ENCODE measurements around the gene PIK3C3.
"Not testable (repeated sequence)": the region's sequence is repeated elsewhere in the genome, so short reads cannot be mapped to it uniquely, and the experiment has no call there.

PIK3C3 gene

DNA sequence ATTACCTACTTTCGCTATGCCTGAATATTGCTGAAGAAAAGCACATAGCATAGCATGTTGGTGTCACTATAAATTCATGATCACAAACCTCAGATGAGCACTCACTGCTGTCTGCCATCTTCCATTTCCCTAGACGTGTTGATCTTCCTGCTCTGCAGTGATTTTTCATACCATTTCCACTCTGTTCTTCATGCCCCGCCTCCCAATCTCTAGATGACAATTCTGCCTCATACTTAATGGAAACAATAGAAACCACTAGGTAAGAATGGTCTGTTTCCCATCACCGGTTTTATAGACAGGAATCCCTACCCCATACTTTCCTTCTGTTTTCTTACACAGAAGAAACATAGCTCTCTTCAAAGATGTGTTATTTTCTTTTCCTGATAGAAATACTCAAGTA, 63.8 kb downstream of the PIK3C3 start:
- in situ Hi-C loops (cut with HindIII; ENCODE audit: low sequenced_read_pairs): no loop called here

GRCh38 chr18:42024131-42024530, 69.1 kb downstream of the PIK3C3 start:
- in situ Hi-C loops (cut with HindIII; ENCODE audit: low sequenced_read_pairs): no loop called here

- in situ Hi-C loops (cut with HindIII; ENCODE audit: low sequenced_read_pairs): no loop called here
These were observed 70.5 kb downstream of the PIK3C3 start for GRCh38 chr18:42025491-42025890.

DNA sequence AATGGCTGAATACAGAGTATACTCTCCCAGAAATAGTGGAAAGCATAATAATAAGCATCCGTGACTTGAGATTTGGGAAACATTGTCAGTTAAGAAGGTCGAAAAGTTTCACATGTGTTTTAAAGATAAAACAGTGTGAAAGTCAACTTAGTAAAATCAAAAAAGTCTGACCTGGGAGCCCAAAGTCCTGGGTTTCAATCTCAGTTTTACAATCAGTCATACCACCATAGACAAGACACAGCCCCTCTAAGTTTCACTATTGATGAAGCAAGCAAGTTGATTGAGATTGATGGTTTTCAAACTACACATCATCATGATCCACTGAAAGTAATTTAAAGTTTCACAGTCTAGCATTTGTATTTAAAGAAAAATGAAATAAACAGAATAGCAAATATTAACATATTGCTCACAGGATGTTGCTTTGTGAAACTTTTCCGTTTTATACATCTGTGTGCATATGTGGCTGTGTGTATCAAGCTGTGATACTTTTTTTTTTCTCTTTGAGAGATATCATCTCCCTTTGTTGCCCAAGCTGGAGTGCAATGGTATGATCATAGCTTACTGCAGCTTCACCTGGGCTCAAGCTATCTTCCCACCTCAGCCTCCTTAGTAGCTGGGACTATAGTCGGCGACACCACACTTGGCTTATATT, 71.1 kb downstream of the PIK3C3 start:
- in situ Hi-C loops (cut with HindIII; ENCODE audit: low sequenced_read_pairs): no loop called here

GRCh38 chr18:42028247-42028832, 73.3 kb downstream of the PIK3C3 start:
- in situ Hi-C loops (cut with HindIII; ENCODE audit: low sequenced_read_pairs): no loop called here

DNA sequence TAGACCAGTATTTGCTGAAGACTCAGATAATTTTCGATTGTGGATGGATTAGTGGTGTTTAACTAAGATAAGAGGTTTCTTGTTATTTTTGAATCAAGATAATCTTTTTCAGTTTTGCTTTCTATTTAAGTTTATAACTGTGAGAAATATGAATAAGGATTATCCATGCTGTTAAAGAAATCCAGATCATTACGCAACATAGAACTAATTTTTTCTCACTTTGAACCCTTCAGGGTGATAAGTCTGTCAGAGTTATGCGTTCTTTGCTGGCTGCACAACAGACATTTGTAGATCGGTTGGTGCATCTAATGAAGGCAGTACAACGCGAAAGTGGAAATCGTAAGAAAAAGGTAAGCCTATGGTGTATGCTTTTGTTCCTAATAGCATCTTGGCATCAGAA, 74.1 kb downstream of the PIK3C3 start:
- in situ Hi-C loops (cut with HindIII; ENCODE audit: low sequenced_read_pairs): no loop called here

DNA sequence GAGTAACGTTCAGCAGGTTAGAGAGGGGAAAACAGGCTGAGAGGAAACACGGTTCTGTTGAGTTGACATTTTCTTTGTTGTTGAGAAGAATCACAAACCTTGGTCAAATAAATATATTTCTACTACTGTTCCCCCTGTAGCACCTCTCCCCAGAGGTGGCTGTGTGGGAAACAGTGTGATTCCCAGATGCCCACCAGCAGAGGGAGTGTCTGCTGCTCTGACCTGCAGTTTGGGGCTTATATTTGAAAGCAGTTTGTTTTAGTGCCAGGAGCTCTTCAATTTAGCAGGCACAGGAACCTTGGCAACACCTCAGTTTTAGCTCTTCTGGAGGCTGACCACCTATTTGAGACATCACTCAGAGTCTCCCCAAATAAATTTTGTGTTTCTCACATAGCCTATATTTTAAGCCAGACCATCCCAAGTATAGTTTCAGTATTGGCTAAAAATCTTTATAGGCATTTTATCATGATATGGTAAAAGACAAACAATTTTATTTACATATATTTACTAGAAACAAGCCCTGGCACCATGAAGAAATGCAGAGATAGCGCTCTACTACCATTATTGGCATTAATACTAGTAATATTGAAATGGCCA, 75.7 kb downstream of the PIK3C3 start:
- in situ Hi-C loops (cut with HindIII; ENCODE audit: low sequenced_read_pairs): no loop called here

DNA sequence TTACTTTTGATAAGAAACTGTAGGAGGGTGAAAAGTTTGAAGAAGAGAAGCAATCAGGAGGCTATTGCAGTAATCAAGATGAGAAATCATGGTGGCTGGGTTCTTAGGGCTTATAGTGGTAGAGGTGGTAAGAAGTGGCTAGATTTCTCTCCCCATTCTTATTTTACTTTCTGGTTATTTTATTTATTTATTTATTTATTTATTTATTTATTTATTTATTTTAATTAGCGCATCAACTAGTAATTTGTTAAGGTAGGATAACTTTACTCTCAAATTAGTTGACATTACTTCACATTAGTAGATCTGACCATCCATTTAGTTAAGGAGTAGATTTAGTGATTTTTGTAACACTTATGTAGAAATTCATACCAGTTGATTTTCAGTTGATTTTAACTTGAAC, 77.4 kb downstream of the PIK3C3 start:
- in situ Hi-C loops (cut with HindIII; ENCODE audit: low sequenced_read_pairs): no loop called here

GRCh38 chr18:42033137-42033810, 78.2 kb downstream of the PIK3C3 start:
- in situ Hi-C loops (cut with HindIII; ENCODE audit: low sequenced_read_pairs): no loop called here

- in situ Hi-C loops (cut with HindIII; ENCODE audit: low sequenced_read_pairs): no loop called here
These were observed 83.9 kb downstream of the PIK3C3 start for GRCh38 chr18:42038936-42039335.

DNA sequence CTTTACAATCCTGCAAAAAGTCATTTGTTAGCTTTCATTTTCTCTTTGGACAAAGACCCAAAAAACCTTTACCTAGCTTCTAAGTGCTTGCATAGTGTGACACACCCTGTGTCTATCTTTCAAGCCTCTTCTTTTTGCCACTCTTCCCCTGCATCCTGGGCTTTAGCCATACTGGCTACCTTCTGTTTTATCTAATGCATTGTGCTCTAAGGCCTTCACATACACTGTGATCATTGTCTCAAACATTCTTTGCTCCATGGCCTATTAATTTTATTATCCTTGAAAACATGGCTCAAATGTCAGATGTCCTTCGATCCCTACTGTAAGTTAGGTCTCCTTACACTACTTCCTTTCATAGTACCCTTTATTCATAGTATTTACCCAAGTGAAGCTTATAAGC, 84.4 kb downstream of the PIK3C3 start:
- in situ Hi-C loops (cut with HindIII; ENCODE audit: low sequenced_read_pairs): no loop called here

- in situ Hi-C loops (cut with HindIII; ENCODE audit: low sequenced_read_pairs): no loop called here
These were observed 86.8 kb downstream of the PIK3C3 start for GRCh38 chr18:42041793-42042192.

- in situ Hi-C loops (cut with HindIII; ENCODE audit: low sequenced_read_pairs): no loop called here
These were observed 90.3 kb downstream of the PIK3C3 start for GRCh38 chr18:42045346-42045745.

GRCh38 chr18:42047721-42048120, 92.7 kb downstream of the PIK3C3 start:
- in situ Hi-C loops (cut with HindIII; ENCODE audit: low sequenced_read_pairs): no loop called here

DNA sequence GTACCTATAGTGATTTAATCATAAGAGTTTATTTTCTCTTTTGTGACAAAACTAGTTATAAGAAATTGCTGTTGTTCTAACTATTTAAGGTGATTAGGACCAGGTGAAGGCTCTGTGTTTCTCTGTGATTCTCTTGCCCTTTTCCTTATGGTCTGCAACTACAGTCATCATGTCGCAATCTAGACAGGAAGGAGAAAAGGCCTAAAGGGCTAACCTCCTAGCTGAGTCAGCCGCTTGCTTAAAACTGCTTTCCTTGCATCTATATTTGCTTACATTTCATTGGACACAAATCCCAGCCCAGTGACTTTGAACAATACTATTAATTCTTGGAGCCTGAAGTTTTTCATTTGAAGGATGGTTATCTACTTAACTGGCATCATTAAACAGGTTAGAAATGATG, 93.1 kb downstream of the PIK3C3 start:
- in situ Hi-C loops (cut with HindIII; ENCODE audit: low sequenced_read_pairs): no loop called here

DNA sequence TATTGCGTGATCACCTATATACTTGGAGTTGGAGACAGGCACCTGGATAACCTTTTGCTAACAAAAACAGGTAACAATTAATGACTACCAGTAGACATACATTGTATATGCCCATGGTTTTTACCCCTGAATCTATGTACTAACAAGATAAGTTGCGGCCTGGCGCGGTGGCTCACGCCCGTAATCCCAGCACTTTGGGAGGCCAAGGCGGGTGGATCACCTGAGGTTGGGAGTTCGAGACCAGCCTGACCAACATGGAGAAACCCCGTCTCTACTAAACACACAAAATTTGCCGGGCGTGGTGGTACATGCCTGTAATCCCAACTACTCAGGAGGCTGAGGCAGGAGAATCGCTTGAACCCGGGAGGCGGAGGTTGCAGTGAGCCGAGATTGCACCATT, 94.5 kb downstream of the PIK3C3 start:
- in situ Hi-C loops (cut with HindIII; ENCODE audit: low sequenced_read_pairs): not testable (repeated sequence)

- in situ Hi-C loops (cut with HindIII; ENCODE audit: low sequenced_read_pairs): no loop called here
These were observed 96.4 kb downstream of the PIK3C3 start for GRCh38 chr18:42051411-42051810.

DNA sequence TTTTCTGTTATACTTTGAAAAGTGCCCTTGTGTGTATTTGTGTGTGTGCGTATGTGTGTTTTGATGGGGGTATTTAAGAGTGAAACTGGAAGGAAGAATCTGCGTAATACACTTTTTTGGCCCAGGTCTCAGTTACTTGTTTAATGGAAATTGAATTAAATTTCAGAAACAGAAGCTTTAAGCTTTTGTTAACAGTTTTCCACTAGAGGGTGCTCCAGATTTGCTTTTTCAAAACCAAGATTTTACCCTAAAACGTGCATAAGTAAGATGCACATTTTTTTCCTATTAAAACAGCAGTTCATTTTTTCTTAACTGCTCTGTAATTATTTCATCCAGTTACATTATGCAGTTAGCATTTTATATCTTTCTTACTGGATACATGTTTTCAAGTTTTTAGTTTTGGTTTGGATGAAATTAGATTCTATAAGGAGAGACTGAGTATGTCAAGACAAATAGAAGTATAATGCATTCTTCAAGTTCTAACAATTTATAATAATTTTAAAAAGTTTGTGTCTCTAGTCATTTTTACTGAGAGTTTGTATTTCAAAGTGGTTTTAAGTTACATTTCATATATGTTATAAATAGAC, 97.2 kb downstream of the PIK3C3 start:
- in situ Hi-C loops (cut with HindIII; ENCODE audit: low sequenced_read_pairs): no loop called here

DNA sequence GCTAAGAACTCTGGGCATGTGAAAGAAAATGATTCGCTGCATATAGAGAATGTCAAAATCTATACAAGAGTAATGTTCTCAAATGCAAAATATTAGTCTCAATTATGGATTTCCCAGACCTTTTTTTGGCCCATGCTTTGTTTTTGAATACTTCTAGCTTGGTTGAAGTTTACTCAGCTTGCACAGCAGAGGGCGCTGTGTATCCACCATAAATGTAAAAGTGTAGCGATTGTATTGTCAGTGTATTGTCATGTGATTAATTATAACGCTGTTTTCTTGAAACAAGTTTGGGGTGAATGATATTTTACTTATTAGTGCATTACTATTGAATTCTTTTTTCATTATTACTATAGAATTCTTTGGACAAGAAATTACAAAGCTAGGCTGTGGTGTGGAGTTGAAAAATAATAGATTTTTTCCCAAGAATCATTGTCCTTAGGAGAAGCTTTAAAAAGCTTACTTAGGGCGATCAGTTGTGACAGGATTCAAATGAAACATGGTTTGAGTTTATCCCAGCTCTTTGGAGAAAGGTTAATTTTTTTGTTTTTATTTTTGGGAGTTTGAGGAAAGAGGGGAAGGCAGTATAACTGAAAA, 98.3 kb downstream of the PIK3C3 start:
- in situ Hi-C loops (cut with HindIII; ENCODE audit: low sequenced_read_pairs): no loop called here

DNA sequence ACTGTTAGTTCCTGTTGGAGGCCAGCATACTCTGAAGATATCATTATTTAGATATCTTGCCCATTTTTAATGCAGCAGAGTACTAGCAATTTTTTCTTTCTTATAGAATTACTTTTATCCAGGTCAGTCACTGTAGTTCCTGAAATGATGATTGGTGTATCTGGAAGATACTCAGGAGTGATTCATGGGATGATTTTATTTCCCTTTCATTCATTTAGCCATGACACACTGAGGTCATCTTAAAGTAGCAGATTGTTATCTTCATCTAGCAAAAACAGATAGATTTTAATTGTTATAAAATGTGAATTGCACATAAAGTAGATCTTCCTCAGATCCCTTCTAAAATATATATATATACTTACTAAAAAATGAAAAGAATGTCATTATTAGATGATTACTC, 109.1 kb downstream of the PIK3C3 start:
- in situ Hi-C loops (cut with HindIII; ENCODE audit: low sequenced_read_pairs): no loop called here

GRCh38 chr18:42067518-42067917, 112.5 kb downstream of the PIK3C3 start:
- in situ Hi-C loops (cut with HindIII; ENCODE audit: low sequenced_read_pairs): no loop called here

Data from DLD1 (cell line).